Neural progenitor cell (in vitro differentiated cells): ENCODE results near the gene GRIK1. TPM values are rescaled to one million over a fixed set of nuclear protein-coding genes. Genes with fewer than 3 reads are reported as not detected.
A peak's percentile ranks its signal among the peaks of the same experiment; 100 is the strongest.

Experiments
- DNase-seq: peaks from one replicate; pipeline ENCODE4 v3.0.0-alpha.2; 2016; ENCODE audit warnings: low spot score
- H2AFZ ChIP-seq: fragments of 200-600 bp; sonication (generic); replicated peaks from 2 replicates; pipeline ENCODE4 v1.6.1; 2016; ENCODE audit warnings: antibody characterized with exemption
- H3F3A ChIP-seq: fragments of 200-600 bp; sonication (generic); 2 replicates; pipeline ENCODE4 v1.6.1; 2016; ENCODE audit warnings: antibody characterized with exemption, low read depth
- H3K27ac ChIP-seq: fragments of 200-600 bp; sonication (generic); 2 replicates; pipeline ENCODE4 v1.5.1; 2016; ENCODE audit warnings: mild to moderate bottlenecking
- H3K27me3 ChIP-seq: fragments of 200-600 bp; sonication (generic); 2 replicates; pipeline ENCODE4 v1.6.1; 2016; ENCODE audit warnings: mild to moderate bottlenecking, moderate library complexity
- H3K36me3 ChIP-seq: fragments of 200-600 bp; sonication (generic); 2 replicates; pipeline ENCODE4 v1.5.1; 2016
- H3K4me1 ChIP-seq: fragments of 200-600 bp; sonication (generic); 2 replicates; pipeline ENCODE4 v1.6.1; 2016; ENCODE audit warnings: mixed run types
- H3K4me2 ChIP-seq: fragments of 200-600 bp; sonication (generic); 2 replicates; pipeline ENCODE4 v1.6.1; 2016
- H3K4me3 ChIP-seq: fragments of 200-600 bp; sonication (generic); 2 replicates; pipeline ENCODE4 v1.5.1; 2016
- H3K79me2 ChIP-seq: fragments of 200-600 bp; sonication (generic); 2 replicates; pipeline ENCODE4 v1.6.1; 2016; ENCODE audit warnings: low read depth
- H3K9ac ChIP-seq: fragments of 200-600 bp; sonication (generic); 2 replicates; pipeline ENCODE4 v1.6.1; 2016
- H3K9me3 ChIP-seq: fragments of 200-600 bp; sonication (generic); 2 replicates; pipeline ENCODE4 v1.5.1; 2016; ENCODE audit warnings: low read depth
- H4K20me1 ChIP-seq: fragments of 200-600 bp; sonication (generic); 2 replicates; pipeline ENCODE4 v1.6.1; 2016; ENCODE audit warnings: low read depth
- H3K27ac Mint-ChIP-seq: 3 replicates; pipeline ENCODE4 v1.8.0; 2021; ENCODE audit warnings: mixed read lengths
- H3K27me3 Mint-ChIP-seq: 2 replicates; pipeline ENCODE4 v1.8.0; 2022; ENCODE audit warnings: low read depth, mild to moderate bottlenecking, inconsistent platforms, moderate library complexity, mixed read lengths; ENCODE audit not compliant: insufficient read depth
- H3K36me3 Mint-ChIP-seq: 3 replicates; pipeline ENCODE4 v1.8.0; 2021; ENCODE audit warnings: mixed read lengths
- H3K4me1 Mint-ChIP-seq: 3 replicates; pipeline ENCODE4 v1.8.0; 2021; ENCODE audit warnings: mixed read lengths
- H3K4me3 Mint-ChIP-seq: 3 replicates; pipeline ENCODE4 v1.8.0; 2021; ENCODE audit warnings: mild to moderate bottlenecking, moderate library complexity, mixed read lengths
- H3K9me3 Mint-ChIP-seq: 3 replicates; pipeline ENCODE4 v1.8.0; 2020; ENCODE audit warnings: mixed read lengths
- EZH2 ChIP-seq: fragments of 200-600 bp; sonication (generic); IDR thresholded peaks from 2 replicates; pipeline ENCODE4 v1.6.1; 2017; ENCODE audit warnings: antibody characterized with exemption, mild to moderate bottlenecking, moderate library complexity
- EZH2phosphoT487 ChIP-seq: fragments of 200-600 bp; sonication (generic); IDR thresholded peaks from 2 replicates; pipeline ENCODE4 v1.6.1; 2017; ENCODE audit warnings: antibody characterized with exemption
- total RNA-seq: library from RNA; depleted of rRNA; stranded (reverse); fragments of >200 nt; gene quantifications from 2 replicates; pipeline ENCODE4 v1.2.3, GENCODE V29; 2015; ENCODE audit warnings: low replicate concordance
- TF ChIP-seq, protein P1 (sequence below): fragments of 200-600 bp; sonication (generic); IDR thresholded peaks from 2 replicates; pipeline ENCODE4 v1.5.1; 2017; ENCODE audit warnings: antibody characterized with exemption, mild to moderate bottlenecking

Gene GRIK1
- total RNA-seq, 1 donor from 2014 or later: 1.6 TPM

DNA sequence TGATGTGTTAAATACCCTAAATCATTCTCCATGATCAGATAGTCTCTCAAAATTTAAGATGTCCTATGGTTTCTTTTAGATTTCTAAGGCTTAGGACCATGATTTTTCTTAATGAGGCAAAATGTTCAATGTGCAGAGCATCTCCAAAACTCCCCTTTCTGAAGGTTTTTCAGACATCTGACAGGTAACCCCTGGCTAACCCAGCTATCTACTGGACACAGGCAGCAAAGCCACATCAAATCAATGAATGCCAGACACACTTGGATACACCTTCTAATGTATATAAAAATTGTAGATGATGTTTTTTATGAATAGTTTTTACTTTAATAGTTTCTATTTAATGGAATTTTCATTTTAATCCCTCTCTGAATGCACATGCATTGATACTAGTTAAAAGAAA, 285.6 kb downstream of the GRIK1 start:
- Histone ChIP-seq H3K4me1 (no peaks in the 10 kb centered on the region), H3F3A (no peaks in the 10 kb centered on the region), H3K4me3 (no peak overlapping the region), H3K9me3 (no peaks in the 10 kb centered on the region), H3K36me3 (no peaks in the 10 kb centered on the region), H4K20me1 (no peaks in the 10 kb centered on the region), H3K79me2 (no peaks in the 10 kb centered on the region), H3K4me2 (no peak overlapping the region), H3K27me3 (no peaks in the 10 kb centered on the region), H3K9ac (no peak overlapping the region), H3K27ac (no peak overlapping the region), H2AFZ (no peak overlapping the region)
- TF ChIP-seq EZH2phosphoT487 (no peak), EZH2 (no peak)
- TF ChIP-seq, protein P1, sequence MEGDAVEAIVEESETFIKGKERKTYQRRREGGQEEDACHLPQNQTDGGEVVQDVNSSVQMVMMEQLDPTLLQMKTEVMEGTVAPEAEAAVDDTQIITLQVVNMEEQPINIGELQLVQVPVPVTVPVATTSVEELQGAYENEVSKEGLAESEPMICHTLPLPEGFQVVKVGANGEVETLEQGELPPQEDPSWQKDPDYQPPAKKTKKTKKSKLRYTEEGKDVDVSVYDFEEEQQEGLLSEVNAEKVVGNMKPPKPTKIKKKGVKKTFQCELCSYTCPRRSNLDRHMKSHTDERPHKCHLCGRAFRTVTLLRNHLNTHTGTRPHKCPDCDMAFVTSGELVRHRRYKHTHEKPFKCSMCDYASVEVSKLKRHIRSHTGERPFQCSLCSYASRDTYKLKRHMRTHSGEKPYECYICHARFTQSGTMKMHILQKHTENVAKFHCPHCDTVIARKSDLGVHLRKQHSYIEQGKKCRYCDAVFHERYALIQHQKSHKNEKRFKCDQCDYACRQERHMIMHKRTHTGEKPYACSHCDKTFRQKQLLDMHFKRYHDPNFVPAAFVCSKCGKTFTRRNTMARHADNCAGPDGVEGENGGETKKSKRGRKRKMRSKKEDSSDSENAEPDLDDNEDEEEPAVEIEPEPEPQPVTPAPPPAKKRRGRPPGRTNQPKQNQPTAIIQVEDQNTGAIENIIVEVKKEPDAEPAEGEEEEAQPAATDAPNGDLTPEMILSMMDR: no peak
- Mint-ChIP-seq H3K27ac (no peak overlapping the region), H3K4me1 (peaks cover 13% of the 10 kb centered on the region), H3K27me3 (peaks cover 4% of the 10 kb centered on the region), H3K4me3 (no peak overlapping the region), H3K9me3 (peaks cover 9% of the 10 kb centered on the region), H3K36me3 (peaks cover 9% of the 10 kb centered on the region)
- no peak for DNase-seq

DNA sequence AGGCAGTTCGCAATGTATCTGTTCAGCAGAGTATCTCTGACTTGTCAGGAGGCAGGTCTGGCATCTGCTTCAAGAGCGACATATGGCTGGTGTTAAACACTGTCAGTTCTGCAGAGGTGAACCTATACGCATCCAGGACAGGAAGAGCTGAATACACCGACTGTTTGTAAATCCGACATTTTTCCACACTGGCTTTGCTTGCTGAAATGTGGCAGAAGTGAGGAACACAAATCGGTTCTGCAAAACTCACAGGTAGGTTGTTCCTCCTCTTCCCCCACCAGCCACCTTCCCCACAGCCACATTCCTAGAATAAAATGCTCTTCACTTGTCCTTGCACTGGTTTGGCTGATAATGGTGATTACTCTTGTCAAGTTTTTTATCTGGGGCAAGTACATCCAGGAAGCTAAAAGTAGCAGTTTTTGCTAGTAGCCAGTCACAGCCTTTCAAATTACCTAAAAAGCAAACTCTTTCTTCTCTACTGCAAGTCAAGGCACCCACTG, 289.2 kb downstream of the GRIK1 start:
- H3K27me3 ChIP-seq: no peaks in the 10 kb centered on the region
- no peak for TF ChIP-seq EZH2
- TF ChIP-seq EZH2phosphoT487: no peak
- TF ChIP-seq, protein P1: no peak
- Mint-ChIP-seq H3K27ac (no peak overlapping the region), H3K36me3 (peaks cover 2% of the 10 kb centered on the region), H3K27me3 (peaks cover 4% of the 10 kb centered on the region), H3K4me1 (peaks cover 14% of the 10 kb centered on the region), H3K4me3 (no peak overlapping the region), H3K9me3 (peaks cover 2% of the 10 kb centered on the region)
- no peaks in the 10 kb centered on the region for H3K36me3 ChIP-seq
- no peaks in the 10 kb centered on the region for H3K4me1 ChIP-seq
- H3K79me2 ChIP-seq: no peaks in the 10 kb centered on the region
- no peaks in the 10 kb centered on the region for H3K9me3 ChIP-seq
- no peak for DNase-seq
- H2AFZ ChIP-seq: no peak overlapping the region
- no peaks in the 10 kb centered on the region for H4K20me1 ChIP-seq
- H3F3A ChIP-seq: no peaks in the 10 kb centered on the region
- H3K4me3 ChIP-seq: no peak overlapping the region
- no peak overlapping the region for H3K27ac ChIP-seq
- H3K9ac ChIP-seq: no peak overlapping the region
- no peak overlapping the region for H3K4me2 ChIP-seq

DNA sequence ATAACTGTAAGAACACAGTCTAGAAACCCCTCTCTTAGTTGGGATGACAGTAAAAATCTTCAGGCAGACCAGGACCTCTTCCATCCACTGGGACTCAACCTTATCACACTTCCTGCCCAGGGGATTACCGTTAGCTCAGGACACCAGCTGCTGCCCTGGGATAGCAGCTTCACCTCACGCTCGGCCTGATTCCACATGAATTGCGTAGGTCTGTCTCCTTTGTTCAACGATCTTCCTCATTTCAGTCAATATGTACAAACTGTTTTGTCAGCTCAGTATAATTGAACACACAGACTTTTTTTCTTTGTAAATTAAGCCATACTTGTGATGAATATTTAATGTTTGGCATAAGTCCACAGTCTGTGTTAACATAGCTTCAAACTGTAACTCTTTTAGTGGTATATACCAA, 290.4 kb downstream of the GRIK1 start:
- Mint-ChIP-seq H3K4me3 (no peak overlapping the region), H3K4me1 (peaks cover 11% of the 10 kb centered on the region), H3K9me3 (no peaks in the 10 kb centered on the region), H3K27ac (no peak overlapping the region), H3K36me3 (no peaks in the 10 kb centered on the region), H3K27me3 (peaks cover 4% of the 10 kb centered on the region)
- H3K9ac ChIP-seq: no peak overlapping the region
- no peaks in the 10 kb centered on the region for H3K79me2 ChIP-seq
- H3K4me1 ChIP-seq: no peaks in the 10 kb centered on the region
- no peaks in the 10 kb centered on the region for H3K9me3 ChIP-seq
- H3F3A ChIP-seq: no peaks in the 10 kb centered on the region
- peak; percentile 18 for DNase-seq
- no peak overlapping the region for H3K27ac ChIP-seq
- no peak overlapping the region for H3K4me3 ChIP-seq
- H3K36me3 ChIP-seq: no peaks in the 10 kb centered on the region
- no peaks in the 10 kb centered on the region for H3K27me3 ChIP-seq
- H4K20me1 ChIP-seq: no peaks in the 10 kb centered on the region
- no peak overlapping the region for H3K4me2 ChIP-seq
- H2AFZ ChIP-seq: no peak overlapping the region
- TF ChIP-seq EZH2phosphoT487 (no peak), EZH2 (no peak)
- TF ChIP-seq, protein P1: no peak
